Esophagus mucosa (tissue), 1 donor: ENCODE data around the gene MTFR2. TPM values are rescaled to one million over a fixed set of nuclear protein-coding genes. Genes with fewer than 3 reads are reported as not detected.

Experiments used
- ATAC-seq: fragments of 200-7000 bp; cut with Tn5 transposase; one replicate; pipeline ENCODE4 v1.9.1; 2020
- total RNA-seq: library from RNA; stranded (reverse); gene quantifications from one replicate; pipeline ENCODE4 v1.2.4, GENCODE V29; 2023
- donor health status: DM: yes; HTN: yes; CAD: no.

MTFR2 gene
- total RNA-seq = 4.3 TPM

- peak; percentile 99 for ATAC-seq
Observed at GRCh38 chr6:136249811-136250685, at the start of gene MTFR2. Gene MTFR2 (minus strand): TSS chr6:136250311. CDS start chr6:136249099, 1,212 bp downstream.

- ATAC-seq = no peak
Observed at GRCh38 chr6:136294621-136295020, 44.5 kb upstream of the MTFR2 start.

- ATAC-seq = peak; percentile 56
Observed at GRCh38 chr6:136290410-136291010, 40.4 kb upstream of the MTFR2 start.

- ATAC-seq = peak; percentile 97
Observed at GRCh38 chr6:136289579-136290409, 39.7 kb upstream of the MTFR2 start, which contains the start of gene BCLAF1. Gene BCLAF1 (minus strand): TSS chr6:136289846. CDS start chr6:136279866, 9,980 bp downstream.

GRCh38 chr6:136289327-136289578, 39.1 kb upstream of the MTFR2 start:
- peak; percentile 89 for ATAC-seq

GRCh38 chr6:136288566-136289326, 38.6 kb upstream of the MTFR2 start:
- ATAC-seq = peak; percentile 70

GRCh38 chr6:136284909-136285308, 34.8 kb upstream of the MTFR2 start:
- ATAC-seq = no peak

- ATAC-seq = no peak
Observed at GRCh38 chr6:136282906-136283305, 32.8 kb upstream of the MTFR2 start.

- ATAC-seq = no peak
Observed at GRCh38 chr6:136280032-136280609, 30.0 kb upstream of the MTFR2 start.

- no peak for ATAC-seq
Observed at GRCh38 chr6:136274062-136274461, 24.0 kb upstream of the MTFR2 start.

- ATAC-seq = no peak
Observed at GRCh38 chr6:136265101-136265500, 15.0 kb upstream of the MTFR2 start.

GRCh38 chr6:136262940-136263339, 12.8 kb upstream of the MTFR2 start:
- no peak for ATAC-seq

- no peak for ATAC-seq
Observed at GRCh38 chr6:136254851-136255466, 4.8 kb upstream of the MTFR2 start.

- ATAC-seq = no peak
Observed at GRCh38 chr6:136253734-136254133, 3.6 kb upstream of the MTFR2 start.

- no peak for ATAC-seq
Observed at GRCh38 chr6:136252441-136252840, 2.3 kb upstream of the MTFR2 start.

- ATAC-seq = no peak
Observed at GRCh38 chr6:136251394-136251793, 1.3 kb upstream of the MTFR2 start.

GRCh38 chr6:136250686-136251008, 536 bp upstream of the MTFR2 start:
- peak; percentile 9 for ATAC-seq

- ATAC-seq = no peak
Observed at GRCh38 chr6:136249336-136249735, 775 bp downstream of the MTFR2 start.

GRCh38 chr6:136244061-136244616, 6.0 kb downstream of the MTFR2 start:
- ATAC-seq = no peak

GRCh38 chr6:136236466-136237293, 13.4 kb downstream of the MTFR2 start:
- ATAC-seq = no peak

GRCh38 chr6:136235233-136235564, 14.9 kb downstream of the MTFR2 start:
- ATAC-seq = no peak
